ENCODE data around the gene MAP4K5. TPM values are rescaled to one million over a fixed set of nuclear protein-coding genes. Genes with fewer than 3 reads are reported as not detected.

MAP4K5 gene
- total RNA-seq, 4 donors from 2014 or later: 78.9 to 161 (median 101) TPM

DNA sequence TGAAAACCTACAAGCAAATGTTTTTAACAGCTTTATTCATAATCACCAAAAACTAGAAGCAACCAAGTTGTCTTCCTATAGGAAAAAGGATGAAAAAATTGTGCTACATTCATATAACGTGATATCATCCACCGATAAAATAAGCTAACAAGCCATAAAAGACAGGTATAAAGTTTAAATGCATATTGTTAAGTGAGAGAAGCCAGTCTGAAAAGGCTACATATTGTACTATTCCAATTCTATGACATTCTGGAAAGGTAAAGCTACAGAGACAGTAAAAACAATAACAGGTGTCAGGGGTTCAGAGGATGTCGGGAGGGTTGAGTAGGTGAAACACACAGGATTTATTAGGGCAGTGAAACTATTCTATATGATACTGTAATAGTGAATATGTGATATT, 158.4 kb downstream of the MAP4K5 start:
- no peak for ATAC-seq (ENCODE audit: low FRiP score)

DNA sequence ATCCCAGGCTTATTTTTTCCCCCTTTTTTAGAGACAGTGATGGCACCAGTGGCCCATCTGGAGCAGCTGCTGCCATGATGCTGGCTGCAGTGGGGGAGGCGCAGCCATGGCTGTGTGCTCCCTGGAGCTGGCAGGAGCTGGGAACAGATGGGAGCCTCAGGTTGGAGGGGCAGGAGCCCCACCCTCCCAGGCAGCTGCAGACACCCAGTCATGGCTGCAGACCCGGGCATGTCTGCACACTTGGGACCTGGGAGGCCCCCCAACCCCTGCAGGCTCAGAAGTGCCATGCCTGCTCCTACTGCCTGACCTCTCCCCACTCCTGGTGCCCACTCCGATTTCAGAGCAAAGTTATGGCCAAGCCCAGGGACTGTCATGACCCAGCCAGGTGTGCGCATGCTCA, 160.8 kb downstream of the MAP4K5 start:
- no peak for DNase-seq (ENCODE audit: low spot score)
- ATAC-seq (ENCODE audit: low FRiP score): no peak
- TF ChIP-seq, protein P1, sequence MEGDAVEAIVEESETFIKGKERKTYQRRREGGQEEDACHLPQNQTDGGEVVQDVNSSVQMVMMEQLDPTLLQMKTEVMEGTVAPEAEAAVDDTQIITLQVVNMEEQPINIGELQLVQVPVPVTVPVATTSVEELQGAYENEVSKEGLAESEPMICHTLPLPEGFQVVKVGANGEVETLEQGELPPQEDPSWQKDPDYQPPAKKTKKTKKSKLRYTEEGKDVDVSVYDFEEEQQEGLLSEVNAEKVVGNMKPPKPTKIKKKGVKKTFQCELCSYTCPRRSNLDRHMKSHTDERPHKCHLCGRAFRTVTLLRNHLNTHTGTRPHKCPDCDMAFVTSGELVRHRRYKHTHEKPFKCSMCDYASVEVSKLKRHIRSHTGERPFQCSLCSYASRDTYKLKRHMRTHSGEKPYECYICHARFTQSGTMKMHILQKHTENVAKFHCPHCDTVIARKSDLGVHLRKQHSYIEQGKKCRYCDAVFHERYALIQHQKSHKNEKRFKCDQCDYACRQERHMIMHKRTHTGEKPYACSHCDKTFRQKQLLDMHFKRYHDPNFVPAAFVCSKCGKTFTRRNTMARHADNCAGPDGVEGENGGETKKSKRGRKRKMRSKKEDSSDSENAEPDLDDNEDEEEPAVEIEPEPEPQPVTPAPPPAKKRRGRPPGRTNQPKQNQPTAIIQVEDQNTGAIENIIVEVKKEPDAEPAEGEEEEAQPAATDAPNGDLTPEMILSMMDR (IDR thresholded peaks at IDR 0.05): no peak

More for the DNA sequence above, 158.4 kb downstream of the MAP4K5 start:
- no peak for DNase-seq (ENCODE audit: low spot score)
- TF ChIP-seq, protein P1 (IDR thresholded peaks at IDR 0.05): no peak

Small RNAs within 50 kb of the gene (small RNA-seq; reads per million reads assigned to genes)
- gene RF00019: not detected
- not detected for gene SNRPGP1

Other genes with a start within 250 kb of the MAP4K5 start
- gene L2HGDH, start 220.3 kb downstream of the MAP4K5 start, total RNA-seq: 1 to 10 TPM; 2.3 to 6.2 (median 4.5) TPM
- gene DMAC2L, start 220.2 kb downstream of the MAP4K5 start, total RNA-seq: 10 to 100 TPM; 16.5 to 19.1 (median 17.4) TPM
- 10 to 100 TPM; 27.7 to 44.3 (median 36.7) TPM for gene CDKL1, start 135.7 kb downstream of the MAP4K5 start, total RNA-seq
- gene ATL1, start 27.6 kb upstream of the MAP4K5 start, total RNA-seq: 10 to 100 TPM in 1 of 4 donors, 1 to 10 TPM in 3; 3.6 to 11.3 (median 5.6) TPM
- gene SAV1, start 135.7 kb upstream of the MAP4K5 start, total RNA-seq: 10 to 100 TPM; 37.7 to 49.7 (median 40.0) TPM

Data from omental fat pad (tissue), 4 donors.